SJSA1 (cell line): ENCODE results near the gene RRAD. TPM values are rescaled to one million over a fixed set of nuclear protein-coding genes. Genes with fewer than 3 reads are reported as not detected.
"Not testable (repeated sequence)": the region's sequence is repeated elsewhere in the genome, so short reads cannot be mapped to it uniquely, and the experiment has no call there.

Source experiments
- DNase-seq, 2 experiments: peaks; one replicate each; pipeline ENCODE4 v3.0.0-alpha.2; 2015 to 2020; ENCODE audit warnings: low spot score in 2 of 2, low read depth in 1 of 2
- H3K27ac ChIP-seq: fragments of 250-450 bp; sonication (Bioruptor Pico); 2 replicates; pipeline ENCODE4 v1.5.1; 2020; ENCODE audit warnings: mild to moderate bottlenecking, moderate library complexity
- H3K27me3 ChIP-seq: fragments of 250-450 bp; sonication (Bioruptor Pico); replicated peaks from 2 replicates; pipeline ENCODE4 v1.5.1; 2020; ENCODE audit warnings: mild to moderate bottlenecking, moderate library complexity
- H3K36me3 ChIP-seq: fragments of 250-450 bp; sonication (Bioruptor Pico); 2 replicates; pipeline ENCODE4 v1.5.1; 2020; ENCODE audit warnings: mild to moderate bottlenecking
- H3K4me1 ChIP-seq: fragments of 250-450 bp; sonication (Bioruptor Pico); replicated peaks from 2 replicates; pipeline ENCODE4 v1.6.1; 2021; ENCODE audit warnings: mild to moderate bottlenecking
- H3K4me3 ChIP-seq: fragments of 250-450 bp; sonication (Bioruptor Pico); 2 replicates; pipeline ENCODE4 v1.5.1; 2020; ENCODE audit warnings: mild to moderate bottlenecking
- H3K9me3 ChIP-seq: fragments of 250-450 bp; sonication (Bioruptor Pico); replicated peaks from 2 replicates; pipeline ENCODE4 v1.5.1; 2020; ENCODE audit warnings: mild to moderate bottlenecking
- total RNA-seq: library from RNA; depleted of rRNA; stranded (reverse); fragments of >200 nt; shearing (Covaris generic); gene quantifications from 2 replicates; pipeline ENCODE4 v1.2.3, GENCODE V29; 2014; rRNA removed

The RRAD gene
- 0.16 and 0.39 TPM in 2 replicates for total RNA-seq

- DNase-seq: no peak
- Histone ChIP-seq H3K36me3 (no peaks in the 10 kb centered on the region), H3K4me1 (peaks cover 25% of the 10 kb centered on the region), H3K27ac (no peak within 1 kb of the TSS), H3K27me3 (peaks cover 21% of the 10 kb centered on the region), H3K4me3 (peak within 1 kb of the TSS; percentile 33), H3K9me3 (0 out of 2 replicates have a peak, but pooled peaks cover 4% of the 10 kb centered on the region)
Measured at GRCh38 chr16:66925322-66925840, at the start of gene RRAD. TSS of gene RRAD (minus strand) at chr16:66925535. CDS start at chr16:66925179, 356 bp downstream.

DNA sequence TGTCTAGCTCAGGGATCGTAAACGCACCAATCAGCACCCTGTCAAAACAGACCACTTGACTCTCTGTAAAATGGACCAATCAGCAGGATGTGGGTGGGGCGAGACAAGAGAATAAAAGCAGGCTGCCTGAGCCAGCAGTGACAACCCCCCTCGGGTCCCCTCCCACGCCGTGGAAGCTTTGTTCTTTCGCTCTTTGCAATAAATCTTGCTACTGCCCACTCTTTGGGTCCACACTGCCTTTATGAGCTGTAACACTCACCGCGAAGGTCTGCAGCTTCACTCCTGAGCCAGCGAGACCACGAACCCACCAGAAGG lies 49.6 kb upstream of the RRAD start:
- not testable (repeated sequence) for DNase-seq, H3K4me3 ChIP-seq, H3K27me3 ChIP-seq, H3K27ac ChIP-seq, H3K9me3 ChIP-seq, H3K36me3 ChIP-seq
- peaks cover 21% of the 10 kb centered on the region for H3K4me1 ChIP-seq

- not testable (repeated sequence) for H3K36me3 ChIP-seq, H3K9me3 ChIP-seq, H3K4me3 ChIP-seq, H3K27me3 ChIP-seq, H3K27ac ChIP-seq, DNase-seq
- H3K4me1 ChIP-seq: peaks cover 15% of the 10 kb centered on the region
Measured at GRCh38 chr16:66974156-66974931, 49.0 kb upstream of the RRAD start.

DNA sequence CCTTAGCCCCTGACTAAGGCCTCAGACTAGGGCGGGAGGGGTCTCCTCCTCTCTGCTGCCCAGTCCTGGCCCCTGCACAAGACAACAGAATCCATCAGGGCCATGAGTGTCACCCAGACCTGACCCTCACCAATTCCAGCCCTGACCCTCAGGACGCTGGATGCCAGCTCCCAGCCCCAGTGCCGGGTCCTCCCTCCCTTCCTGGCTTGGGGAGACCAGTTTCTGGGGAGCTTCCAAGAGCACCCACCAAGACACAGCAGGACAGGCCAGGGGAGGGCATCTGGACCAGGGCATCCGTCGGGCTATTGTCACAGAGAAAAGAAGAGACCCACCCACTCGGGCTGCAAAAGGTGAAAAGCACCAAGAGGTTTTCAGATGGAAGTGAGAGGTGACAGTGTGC lies 48.4 kb upstream of the RRAD start:
- Histone ChIP-seq H3K4me3 (no peak overlapping the region), H3K9me3 (no peaks in the 10 kb centered on the region), H3K4me1 (peaks cover 9% of the 10 kb centered on the region), H3K36me3 (no peaks in the 10 kb centered on the region), H3K27ac (no peak overlapping the region), H3K27me3 (no peaks in the 10 kb centered on the region)
- no peak for DNase-seq

DNA sequence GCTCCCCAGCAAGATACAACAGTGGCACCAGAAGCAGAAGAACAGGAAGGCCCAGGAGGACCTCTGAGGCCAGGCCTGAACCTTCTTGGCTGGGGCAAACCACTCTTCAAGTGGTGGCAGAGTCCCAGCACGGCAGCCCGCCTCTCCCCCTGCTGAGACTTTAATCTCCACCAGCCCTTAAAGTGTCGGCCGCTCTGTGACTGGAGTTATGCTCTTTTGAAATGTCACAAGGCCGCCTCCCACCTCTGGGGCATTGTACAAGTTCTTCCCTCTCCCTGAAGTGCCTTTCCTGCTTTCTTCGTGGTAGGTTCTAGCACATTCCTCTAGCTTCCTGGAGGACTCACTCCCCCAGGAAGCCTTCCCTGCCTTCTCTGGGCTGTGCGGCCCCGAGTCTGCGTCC lies 47.6 kb upstream of the RRAD start:
- Histone ChIP-seq H3K4me1 (peaks cover 2% of the 10 kb centered on the region), H3K36me3 (no peaks in the 10 kb centered on the region), H3K9me3 (no peaks in the 10 kb centered on the region), H3K27ac (no peak overlapping the region), H3K4me3 (no peak overlapping the region), H3K27me3 (no peaks in the 10 kb centered on the region)
- no peak for DNase-seq

- no peak overlapping the region for H3K4me3 ChIP-seq
- H3K27ac ChIP-seq: no peak overlapping the region
- H3K36me3 ChIP-seq: no peaks in the 10 kb centered on the region
- H3K9me3 ChIP-seq: no peaks in the 10 kb centered on the region
- no peak for DNase-seq
- H3K4me1 ChIP-seq: no peaks in the 10 kb centered on the region
- H3K27me3 ChIP-seq: no peaks in the 10 kb centered on the region
Measured at GRCh38 chr16:66970775-66971720, 45.7 kb upstream of the RRAD start.

DNA sequence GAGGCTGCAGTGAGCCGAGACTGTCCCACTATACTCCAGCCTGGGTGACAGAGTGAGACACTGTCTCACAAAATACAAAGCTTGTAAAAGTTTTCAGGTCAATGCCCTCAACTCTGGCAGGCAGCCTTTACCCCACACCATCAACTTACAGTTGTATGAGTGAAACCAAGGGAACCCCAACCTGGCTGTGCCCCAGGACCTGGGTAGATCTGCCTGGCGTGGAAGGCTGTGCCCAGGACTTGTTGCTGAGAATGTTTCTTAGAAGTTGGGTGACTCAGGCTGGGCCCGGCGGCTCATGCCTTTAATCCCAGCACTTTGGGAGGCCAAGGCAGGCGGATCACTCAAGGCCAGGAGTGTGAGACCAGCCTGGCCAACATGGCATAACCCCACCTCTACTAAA lies 43.5 kb upstream of the RRAD start:
- Histone ChIP-seq H3K27me3 (no peaks in the 10 kb centered on the region), H3K4me1 (no peaks in the 10 kb centered on the region), H3K4me3 (no peak overlapping the region), H3K9me3 (no peaks in the 10 kb centered on the region), H3K27ac (no peak overlapping the region), H3K36me3 (no peaks in the 10 kb centered on the region)
- DNase-seq: no peak

DNA sequence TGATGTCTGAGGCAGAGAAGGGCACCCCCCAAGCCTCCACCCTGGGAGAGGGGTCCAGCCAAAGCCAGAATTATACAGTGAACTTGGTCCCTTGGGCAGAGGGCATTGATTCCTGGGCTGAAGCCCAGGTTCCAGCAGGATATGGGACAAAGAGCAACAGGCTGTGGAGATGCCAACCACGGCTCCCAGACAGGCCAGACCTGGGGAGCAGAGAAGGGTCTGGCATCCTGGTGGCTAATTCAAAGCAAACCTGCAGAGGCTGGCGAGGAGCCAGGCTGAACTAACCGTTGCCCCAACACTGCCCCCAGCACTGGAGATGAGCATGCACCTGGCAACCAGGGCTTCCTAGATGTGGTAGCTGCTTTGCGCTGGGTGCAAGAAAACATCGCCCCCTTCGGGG lies 38.7 kb upstream of the RRAD start:
- no peak overlapping the region for H3K4me3 ChIP-seq
- no peak overlapping the region for H3K27ac ChIP-seq
- H3K4me1 ChIP-seq: no peaks in the 10 kb centered on the region
- no peaks in the 10 kb centered on the region for H3K27me3 ChIP-seq
- no peaks in the 10 kb centered on the region for H3K9me3 ChIP-seq
- H3K36me3 ChIP-seq: no peaks in the 10 kb centered on the region
- no peak for DNase-seq

DNA sequence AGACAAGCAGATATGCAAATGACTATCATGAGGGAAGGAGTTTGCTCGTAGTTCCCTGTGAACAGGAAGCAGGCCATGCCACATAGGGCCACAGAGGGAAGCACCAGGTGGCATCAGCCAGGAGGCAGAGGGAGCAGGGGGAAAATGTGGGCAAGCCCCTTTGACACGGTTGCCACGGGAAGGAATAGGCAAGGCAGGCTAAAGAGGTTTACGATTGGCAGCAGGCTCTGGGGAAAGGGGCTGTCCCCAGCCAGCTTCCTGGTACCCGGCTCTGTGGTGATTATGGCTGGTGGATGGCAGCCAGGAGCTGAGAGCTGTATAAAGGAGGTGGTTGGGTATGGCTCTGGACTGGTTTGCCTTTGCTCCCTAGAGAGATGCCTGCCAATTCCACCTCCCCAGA lies 36.6 kb upstream of the RRAD start:
- no peaks in the 10 kb centered on the region for H3K4me1 ChIP-seq
- no peaks in the 10 kb centered on the region for H3K36me3 ChIP-seq
- no peak overlapping the region for H3K4me3 ChIP-seq
- DNase-seq: no peak
- H3K27me3 ChIP-seq: no peaks in the 10 kb centered on the region
- H3K27ac ChIP-seq: no peak overlapping the region
- H3K9me3 ChIP-seq: no peaks in the 10 kb centered on the region

DNA sequence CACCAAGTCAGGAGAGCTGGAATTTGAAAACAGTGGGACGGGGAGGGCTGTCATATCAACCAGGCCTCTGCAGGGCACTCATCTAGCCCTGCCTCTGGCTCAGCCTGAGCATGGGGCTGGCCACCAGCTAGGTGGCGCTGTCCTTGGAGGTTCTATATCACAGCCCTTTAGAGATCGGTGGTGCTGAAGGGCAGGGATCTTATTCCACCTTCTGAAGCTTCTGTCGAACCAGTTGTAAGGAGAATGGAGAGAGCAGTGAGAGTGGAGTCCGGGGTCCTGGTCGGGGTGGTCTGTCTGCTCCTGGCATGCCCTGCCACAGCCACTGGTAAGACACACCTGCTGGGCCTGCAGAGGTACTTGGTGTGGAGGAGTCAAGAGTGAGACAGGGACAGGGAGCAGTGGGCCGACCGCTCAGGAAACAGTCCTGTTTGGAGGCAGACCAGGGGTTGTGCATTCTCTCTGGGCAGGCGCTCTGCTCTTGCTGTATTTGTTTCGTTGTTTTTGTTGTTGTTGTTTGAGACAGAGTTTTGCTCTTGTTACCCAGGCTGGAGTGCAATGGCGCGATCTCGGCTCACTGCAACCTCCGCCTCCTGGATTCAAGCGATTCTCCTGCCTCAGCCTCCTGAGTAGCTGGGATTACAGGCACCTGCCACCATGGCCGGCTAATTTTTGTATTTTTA lies 35.9 kb upstream of the RRAD start, which contains the start of gene CES3:
Gene CES3 (plus strand): TSS at position 202 of the 680 bp plus-strand sequence. CDS start 42 bp downstream, at position 244.
- Histone ChIP-seq H3K36me3 (no peaks in the 10 kb centered on the region), H3K4me1 (no peaks in the 10 kb centered on the region), H3K27ac (no peak within 1 kb of the TSS), H3K9me3 (no peaks in the 10 kb centered on the region), H3K27me3 (no peaks in the 10 kb centered on the region), H3K4me3 (no peak within 1 kb of the TSS)
- peak; percentile 34 to 67 for DNase-seq

DNA sequence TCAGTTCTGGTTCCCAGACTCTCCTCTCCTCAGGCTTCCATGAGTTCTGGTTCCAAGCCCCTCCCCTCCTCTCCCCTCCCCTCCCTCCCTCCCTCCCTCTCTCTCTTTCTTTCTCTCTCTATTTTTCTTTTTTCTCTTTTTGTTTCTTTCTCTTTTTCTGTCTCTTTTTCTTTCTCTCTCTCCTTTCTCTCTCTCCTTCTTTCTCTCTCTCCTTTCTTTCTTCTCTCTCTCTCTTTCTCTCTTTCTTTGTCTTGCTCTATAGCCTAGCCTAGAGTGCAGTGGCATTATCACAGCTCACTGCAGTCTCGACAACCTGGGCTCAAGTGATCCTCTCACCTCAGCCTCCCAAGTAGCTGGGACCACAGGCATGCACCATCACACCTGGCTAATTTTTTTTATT lies 34.9 kb upstream of the RRAD start:
- H3K4me1 ChIP-seq: no peaks in the 10 kb centered on the region
- H3K9me3 ChIP-seq: no peaks in the 10 kb centered on the region
- no peaks in the 10 kb centered on the region for H3K36me3 ChIP-seq
- H3K4me3 ChIP-seq: no peak overlapping the region
- no peaks in the 10 kb centered on the region for H3K27me3 ChIP-seq
- no peak for DNase-seq
- no peak overlapping the region for H3K27ac ChIP-seq

GRCh38 chr16:66959704-66960161 lies 34.4 kb upstream of the RRAD start:
- Histone ChIP-seq H3K27me3 (no peaks in the 10 kb centered on the region), H3K36me3 (no peaks in the 10 kb centered on the region), H3K4me3 (no peak overlapping the region), H3K9me3 (no peaks in the 10 kb centered on the region), H3K27ac (no peak overlapping the region), H3K4me1 (no peaks in the 10 kb centered on the region)
- DNase-seq: no peak

- H3K27ac ChIP-seq: no peak overlapping the region
- H3K27me3 ChIP-seq: no peaks in the 10 kb centered on the region
- H3K4me1 ChIP-seq: no peaks in the 10 kb centered on the region
- H3K36me3 ChIP-seq: no peaks in the 10 kb centered on the region
- H3K9me3 ChIP-seq: no peaks in the 10 kb centered on the region
- DNase-seq: no peak
- no peak overlapping the region for H3K4me3 ChIP-seq
Measured at GRCh38 chr16:66958857-66959703, 33.7 kb upstream of the RRAD start.
